Stimulated activated CD8-positive, alpha-beta memory T cell treated with anti-CD3 and anti-CD28 coated beads, Interleukin-7, amount 100 ng/mL, for 48 hours (primary cell): Measurements from ENCODE around the gene GSDME.

Experiments used
- DNase-seq, 2 donors: peaks; one replicate each; pipeline ENCODE4 v3.0.0-alpha.2; 2020; ENCODE audit warnings: low read depth in 1 of 2; ENCODE audit errors: extremely low read depth in 1 of 2

The GSDME gene

DNA sequence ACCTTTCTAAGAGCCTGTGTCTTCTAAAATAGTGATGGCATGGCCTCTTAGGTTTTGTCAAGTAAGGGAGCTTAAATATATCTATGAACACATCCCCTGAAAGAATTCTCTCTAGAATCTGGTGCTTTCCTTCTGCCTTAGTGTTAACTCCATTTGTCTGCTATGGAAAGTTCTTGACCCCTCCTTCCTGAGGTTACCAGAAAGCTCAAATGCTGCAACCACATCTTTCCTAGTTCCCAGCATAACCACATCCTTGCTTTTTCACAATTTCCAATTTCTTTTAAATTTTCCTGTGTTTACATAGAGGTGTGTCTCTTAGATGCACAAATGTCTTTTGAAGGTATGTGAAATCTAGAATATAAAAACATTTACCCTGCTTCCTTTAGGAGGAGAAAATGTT lies 16.4 kb upstream of the GSDME start:
- DNase-seq = no peak

GRCh38 chr7:24769851-24770250 lies 12.6 kb upstream of the GSDME start:
- no peak for DNase-seq

DNA sequence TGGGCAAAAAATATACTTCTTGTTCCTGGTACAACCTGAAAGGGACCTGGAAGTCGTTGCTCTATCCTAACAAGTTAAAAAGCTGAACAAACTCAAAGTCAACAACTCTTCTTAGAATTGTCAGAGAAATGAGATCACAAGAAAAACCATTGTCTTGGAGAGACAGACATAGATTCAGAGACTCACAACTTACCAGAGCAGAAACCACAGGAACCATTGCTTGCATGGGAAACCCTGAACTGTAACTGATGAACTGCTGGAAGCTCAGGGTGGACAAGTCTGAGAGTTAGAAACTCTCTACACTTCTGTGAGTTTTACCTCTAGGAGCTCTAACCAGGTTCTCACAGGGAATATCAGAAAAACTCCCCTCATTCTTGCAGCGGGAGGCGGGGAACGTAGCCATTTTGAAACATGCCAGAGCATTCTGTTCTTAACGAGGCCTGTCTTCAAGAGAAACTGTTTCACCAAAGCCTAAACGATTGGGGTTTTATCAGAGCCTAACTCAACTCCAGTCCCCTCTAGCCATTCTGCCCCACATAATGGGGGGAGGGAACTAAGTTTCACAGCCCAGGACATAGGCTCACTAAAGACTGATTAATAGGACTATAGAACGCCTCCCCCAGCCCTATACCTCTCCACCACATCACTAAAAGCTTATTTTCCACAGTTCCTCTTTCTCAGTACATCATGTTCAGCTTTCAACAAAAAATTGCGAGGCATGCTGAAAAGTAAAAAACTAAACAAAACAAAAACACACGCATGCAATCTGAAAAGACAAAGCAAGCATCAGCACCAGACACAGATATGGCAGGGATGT lies 12.0 kb upstream of the GSDME start:
- no peak for DNase-seq

- no peak for DNase-seq
Observed at GRCh38 chr7:24767878-24768569, 10.8 kb upstream of the GSDME start.

- no peak for DNase-seq
Observed at GRCh38 chr7:24764972-24765744, 7.9 kb upstream of the GSDME start.

- no peak for DNase-seq
Observed at GRCh38 chr7:24764011-24764410, 6.7 kb upstream of the GSDME start.

- DNase-seq = no peak
Observed at GRCh38 chr7:24763303-24763901, 6.1 kb upstream of the GSDME start.

DNA sequence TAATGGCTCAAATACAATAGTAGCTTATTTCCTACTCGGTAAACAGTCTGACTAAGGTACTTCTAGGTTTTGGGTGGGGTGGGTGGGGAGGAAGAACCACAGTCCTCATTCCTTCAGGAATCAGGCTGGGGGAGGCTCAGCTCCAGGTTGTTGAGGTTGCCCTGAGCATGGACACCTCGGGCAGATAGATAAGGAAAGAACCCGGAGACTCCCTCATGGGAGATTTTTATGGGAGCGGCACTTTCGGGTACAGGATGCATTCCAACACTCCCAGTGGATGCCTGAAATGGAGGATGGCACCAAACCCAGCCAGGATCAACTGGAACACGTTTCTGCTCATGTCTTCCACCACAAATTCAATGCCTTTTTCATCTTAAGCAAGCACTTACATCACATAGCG lies 5.5 kb upstream of the GSDME start:
- DNase-seq = no peak

DNA sequence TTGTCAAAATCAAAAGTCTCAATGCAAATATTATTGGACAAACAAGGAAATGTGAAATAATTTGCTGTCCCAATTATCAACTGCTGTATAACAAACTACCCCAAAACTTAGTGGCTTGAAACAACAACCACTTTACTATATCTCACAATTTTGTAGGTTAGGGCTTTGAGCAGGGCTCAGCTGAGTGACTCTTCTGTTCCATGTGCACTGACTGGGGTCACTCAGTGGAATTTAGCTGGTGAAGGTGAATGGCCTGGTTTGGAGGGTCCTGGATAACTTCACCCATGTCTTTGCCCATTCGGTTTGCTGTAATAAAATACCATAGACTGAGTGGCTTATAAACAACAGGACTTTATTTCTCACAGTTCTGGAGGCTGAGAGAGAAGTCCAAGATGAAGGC lies 3.7 kb upstream of the GSDME start:
- DNase-seq = no peak

- no peak for DNase-seq
Observed at GRCh38 chr7:24756545-24757352, 515 bp downstream of the GSDME start.

- no peak for DNase-seq
Observed at GRCh38 chr7:24755541-24756407, 1.5 kb downstream of the GSDME start.

GRCh38 chr7:24754906-24755506 lies 2.3 kb downstream of the GSDME start:
- DNase-seq = no peak

DNA sequence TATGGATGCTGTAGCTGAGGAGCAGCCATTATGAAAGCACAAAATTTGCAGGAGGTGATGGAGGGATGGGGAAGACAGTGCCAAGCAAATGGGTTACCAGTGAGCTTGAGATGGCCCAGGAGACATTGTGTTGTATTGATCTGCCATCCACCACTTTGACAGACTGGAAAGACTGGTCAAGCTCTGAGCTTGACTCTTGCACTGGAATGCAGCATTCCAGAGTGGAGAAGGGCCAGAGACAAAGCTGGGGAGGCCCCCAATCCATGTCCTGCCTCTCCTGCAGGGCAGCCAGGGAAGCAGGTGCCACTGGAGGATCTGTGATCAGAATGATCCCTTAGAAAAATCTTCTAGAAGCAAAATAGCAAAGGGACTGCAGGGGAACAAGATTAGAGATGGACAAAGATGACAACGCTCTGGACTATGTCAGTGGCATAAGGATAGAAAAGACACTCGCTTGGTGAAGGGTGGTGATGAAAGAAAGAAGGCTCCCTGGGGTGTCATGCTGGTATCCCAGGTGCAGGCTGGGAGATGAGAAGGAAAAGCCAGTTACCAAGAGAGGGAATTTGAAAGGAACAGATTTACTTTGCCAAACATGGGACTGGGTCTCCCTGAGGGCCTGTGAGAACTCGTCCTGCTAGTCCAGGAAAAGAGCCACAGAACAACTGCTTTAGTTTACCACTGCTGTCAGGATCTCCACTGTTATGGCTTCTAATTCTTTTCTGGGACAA lies 5.0 kb downstream of the GSDME start:
- no peak for DNase-seq

- DNase-seq = no peak
Observed at GRCh38 chr7:24751484-24751883, 5.8 kb downstream of the GSDME start.

DNA sequence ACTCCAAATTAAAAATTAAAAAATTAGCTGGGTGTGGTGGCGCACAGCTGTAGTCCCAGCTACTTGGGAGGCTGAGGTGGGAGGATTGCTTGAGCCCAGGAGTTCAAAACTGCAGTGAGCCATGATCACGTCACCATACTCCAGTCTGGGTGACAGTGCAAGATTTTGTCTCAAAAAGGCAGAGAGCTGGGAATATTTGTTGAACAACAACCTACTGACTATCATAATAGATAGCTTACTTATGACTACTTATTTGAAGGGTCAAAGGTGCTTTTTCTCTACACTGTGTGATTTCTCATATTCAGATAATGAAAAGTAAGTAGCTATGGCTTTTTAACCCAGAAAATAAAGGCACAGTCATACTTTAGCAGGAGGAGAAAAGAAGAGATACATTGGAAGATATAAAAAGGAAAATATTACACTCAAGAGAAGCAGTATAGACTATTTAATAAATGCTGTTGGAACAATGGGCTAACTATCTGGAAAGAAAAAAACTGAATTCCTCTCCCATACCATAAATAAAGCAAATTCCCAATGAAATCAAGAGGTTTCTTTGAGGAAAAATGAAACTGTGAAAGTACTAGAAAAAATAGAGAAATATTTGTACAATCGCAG lies 6.7 kb downstream of the GSDME start:
- DNase-seq = no peak

DNA sequence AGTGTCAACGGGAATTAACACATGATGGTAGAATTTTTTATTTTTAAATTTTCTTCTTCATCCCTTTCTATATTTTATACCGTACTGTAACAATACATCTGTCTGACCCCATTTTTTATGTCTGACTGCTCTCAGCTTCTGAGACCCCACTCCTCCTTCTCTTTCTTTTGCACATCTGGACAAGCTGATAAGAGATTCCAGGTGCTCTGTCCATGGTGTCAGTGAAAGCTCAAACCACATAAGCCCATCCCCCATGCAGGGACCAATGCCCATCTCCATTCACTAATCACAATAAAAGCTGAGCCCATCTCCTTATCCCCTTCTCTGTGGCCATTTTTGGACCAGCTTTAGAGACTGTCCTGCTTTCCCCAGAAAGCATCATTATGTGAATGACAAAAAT lies 8.7 kb downstream of the GSDME start:
- DNase-seq = no peak

DNA sequence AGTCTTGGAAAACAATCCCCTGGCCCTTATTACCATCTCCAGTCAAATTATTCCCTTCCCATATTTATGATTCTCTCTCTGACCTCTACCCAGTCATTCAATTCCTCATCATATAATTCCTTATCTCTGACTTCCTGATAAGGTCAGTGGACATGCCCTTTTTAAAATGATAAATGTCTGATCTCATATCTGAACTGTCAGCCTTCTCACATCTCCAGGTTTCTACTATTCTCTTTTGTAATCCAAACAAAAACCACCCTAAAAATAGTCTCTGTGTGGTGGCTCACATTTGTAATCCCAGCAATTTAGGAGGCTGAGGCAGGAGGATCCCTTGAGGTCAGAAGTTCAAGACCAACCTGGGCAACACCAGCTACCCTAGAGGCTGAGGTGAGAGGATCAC lies 11.9 kb downstream of the GSDME start:
- DNase-seq = no peak

DNA sequence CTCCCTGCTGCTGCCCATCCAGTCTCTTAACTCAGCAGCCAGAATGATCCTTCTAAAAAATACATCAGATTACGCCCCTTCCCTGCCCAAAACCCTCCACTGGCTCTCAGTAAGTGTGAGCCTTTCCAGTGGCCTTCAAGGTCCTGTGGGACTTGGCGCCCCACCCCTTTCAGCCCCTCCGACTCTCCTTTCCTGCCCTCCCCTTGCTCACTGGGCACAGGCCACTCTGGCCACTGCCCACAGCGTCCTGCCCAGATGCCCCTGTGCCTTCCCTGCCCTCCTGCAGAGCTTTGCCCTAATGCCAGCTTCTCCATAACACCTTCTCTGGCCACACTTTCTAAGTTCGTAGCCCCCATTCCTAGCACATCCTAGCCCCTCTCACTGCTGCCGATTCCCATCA lies 13.8 kb downstream of the GSDME start:
- DNase-seq = no peak
